Spleen (tissue), 11 donors: Measurements from ENCODE around the gene ZC3H4. TPM values are rescaled to one million over a fixed set of nuclear protein-coding genes. Genes with fewer than 3 reads are reported as not detected.

Source experiments
- DNase-seq: peaks from one replicate; pipeline ENCODE4 v3.0.0-alpha.2; 2020
- H3K27ac ChIP-seq, 8 donors: fragments of 200-600 bp; sonication (generic) in 7 of 8; 1 replicate in 4 of 8; 2 replicates in 4 of 8; pipeline versions ENCODE4 v1.5.0 to v1.8.0; 2016 to 2021; ENCODE audit warnings: inconsistent platforms in 4 of 8, mild to moderate bottlenecking in 4 of 8, moderate library complexity in 1 of 8
- H3K27me3 ChIP-seq, 7 donors: fragments of 200-600 bp; sonication (generic) in 6 of 7; replicated peaks in 1 of 7; 1 replicate in 4 of 7; 2 replicates in 3 of 7; pipeline versions ENCODE4 v1.5.0 to v1.8.0; 2016 to 2021; ENCODE audit warnings: inconsistent platforms in 3 of 7, mild to moderate bottlenecking in 1 of 7
- H3K36me3 ChIP-seq, 6 donors: fragments of 200-600 bp; sonication (generic) in 5 of 6; 1 replicate in 4 of 6; 2 replicates in 2 of 6; pipeline versions ENCODE4 v1.5.0 to v1.8.0; 2016 to 2021; ENCODE audit warnings: inconsistent platforms in 2 of 6
- H3K4me1 ChIP-seq, 6 donors: fragments of 200-600 bp; sonication (generic) in 5 of 6; 1 replicate in 3 of 6; 2 replicates in 3 of 6; pipeline versions ENCODE4 v1.5.0 to v1.8.0; 2016 to 2021; ENCODE audit warnings: inconsistent platforms in 3 of 6
- H3K4me3 ChIP-seq, 8 donors: fragments of 200-600 bp; sonication (generic) in 7 of 8; 1 replicate in 4 of 8; 2 replicates in 4 of 8; pipeline versions ENCODE4 v1.5.0 to v1.8.0; 2016 to 2021; ENCODE audit warnings: inconsistent platforms in 4 of 8, mild to moderate bottlenecking in 4 of 8, moderate library complexity in 2 of 8
- H3K9me3 ChIP-seq, 8 donors: fragments of 200-600 bp; sonication (generic) in 7 of 8; 1 replicate in 4 of 8; 2 replicates in 4 of 8; pipeline versions ENCODE4 v1.5.0 to v1.8.0; 2016 to 2021; ENCODE audit warnings: inconsistent platforms in 4 of 8
- POLR2A ChIP-seq, 3 donors: fragments of 450-650 bp; IDR thresholded peaks; one replicate each; pipeline ENCODE4 v1.5.1; 2017; ENCODE audit warnings: antibody characterized with exemption in 3 of 3, mild to moderate bottlenecking in 1 of 3
- POLR2AphosphoS5 ChIP-seq, 3 donors: sonication (generic); formaldehyde crosslinking; IDR thresholded peaks; one replicate each; pipeline ENCODE4 v1.5.1; 2017; ENCODE audit warnings: antibody characterized with exemption in 3 of 3
- whole genome bisulfite sequencing, 5 donors: extraction: QIAGEN DNeasy Blood & Tissue Kit in 3 of 5; methylation state at CpG; one replicate each; pipeline versions ENCODE4 v1.1.5 to v1.1.7; 2013 to 2018; 5-methylcytosine and 5-hydroxymethylcytosine counted together
- intact Hi-C: fragments of 100-400 bp; cut with DNase I; formaldehyde crosslinking; loops from one replicate; pipeline ENCODE4 v1.15.0; 2023; ENCODE audit warnings: low total_unique reads
- polyA plus RNA-seq, 3 donors: library from polyadenylated mRNA; stranded (reverse); fragments of 200-250 nt; gene quantifications; one replicate each; pipeline ENCODE4 v1.2.1, GENCODE V29; 2013
- total RNA-seq, 7 donors: library from RNA; depleted of rRNA in 3 of 7; stranded (reverse); fragments of >200 nt in 3 of 7; fragmentation: NEBNext Ultra II Directional in 4 of 7; extraction: Animal tissue kit (Norgen Biotek cat#: 25700) in 4 of 7; gene quantifications; one replicate each; pipeline versions ENCODE4 v1.1.0 to v1.2.1, GENCODE V29; 2016 to 2021
- TF ChIP-seq, protein P1 (sequence below), 11 experiments: fragments of 200-600 bp in 7 of 11; fragments of 450-650 bp in 4 of 11; sonication (generic) in 4 of 11; IDR thresholded peaks in 8 of 11; conservative IDR thresholded peaks in 3 of 11; 1 replicate in 7 of 11; 2 replicates in 4 of 11; pipeline versions ENCODE4 v1.4.0 to v1.8.0; 2016 to 2021; ENCODE audit warnings: antibody characterized with exemption in 11 of 11, inconsistent platforms in 4 of 11, mild to moderate bottlenecking in 1 of 11
- donor health status: healthy with polysubstance abuse.
- donor health status: DM: no; HTN: no; CAD: no; lungs with moderate emphysema.
- donor health status: DM: no; HTN: no; CAD: no.
- donor health status: Bipolar disorder and iron deficiency.
- donor health status: healthy.
- donor health status: DM: no; HTN: no; CAD: no.
- donor health status: DM: yes; HTN: yes; CAD: no.

Gene ZC3H4
- total and polyA plus RNA-seq, 10 donors = 6.0 to 68.7 (median 33.4) TPM

DNA sequence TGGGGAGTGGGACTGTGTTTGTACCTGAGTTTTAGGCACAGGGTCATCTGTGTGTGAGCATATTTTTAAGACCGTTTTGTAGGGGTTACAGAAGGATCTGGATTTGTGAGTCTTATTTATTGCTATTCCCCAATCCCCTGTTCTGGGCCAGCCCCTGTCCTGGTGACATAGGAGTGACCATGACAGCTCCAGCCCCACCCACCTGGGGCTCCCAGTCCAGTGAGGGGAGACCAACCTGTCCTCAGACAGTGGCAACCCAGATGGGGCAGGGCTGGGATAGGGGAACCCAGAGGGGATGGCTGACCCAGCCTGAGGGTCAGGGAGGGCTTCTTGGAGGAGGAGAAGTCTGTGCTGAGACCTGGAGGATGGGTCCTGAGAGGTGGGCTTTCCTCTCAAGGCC is 75.8 kb downstream of the ZC3H4 start:
- 69 to 92% (median 82%) methylated on average over 1 of the region's 1 CpG for WGBS, 5 donors
- H3K9me3 ChIP-seq = no peaks in the 10 kb centered on the region
- peaks cover 0 to 26% (median 0%) of the 10 kb centered on the region in 7 donors for H3K27me3 ChIP-seq
- no peak overlapping the region for H3K4me3 ChIP-seq
- peaks cover 6 to 26% (median 14%) of the 10 kb centered on the region in 6 donors for H3K4me1 ChIP-seq
- no peak for TF ChIP-seq POLR2AphosphoS5 (IDR thresholded peaks at IDR 0.05)
- peaks cover 0 to 7% (median 0%) of the 10 kb centered on the region in 6 donors for H3K36me3 ChIP-seq
- intact Hi-C loops = loop anchor here (10.0 kb wide), 1 partner anchor 87 kb away; no protein-coding TSS in a partner anchor
- no peak for DNase-seq
- no peak overlapping the region for H3K27ac ChIP-seq

DNA sequence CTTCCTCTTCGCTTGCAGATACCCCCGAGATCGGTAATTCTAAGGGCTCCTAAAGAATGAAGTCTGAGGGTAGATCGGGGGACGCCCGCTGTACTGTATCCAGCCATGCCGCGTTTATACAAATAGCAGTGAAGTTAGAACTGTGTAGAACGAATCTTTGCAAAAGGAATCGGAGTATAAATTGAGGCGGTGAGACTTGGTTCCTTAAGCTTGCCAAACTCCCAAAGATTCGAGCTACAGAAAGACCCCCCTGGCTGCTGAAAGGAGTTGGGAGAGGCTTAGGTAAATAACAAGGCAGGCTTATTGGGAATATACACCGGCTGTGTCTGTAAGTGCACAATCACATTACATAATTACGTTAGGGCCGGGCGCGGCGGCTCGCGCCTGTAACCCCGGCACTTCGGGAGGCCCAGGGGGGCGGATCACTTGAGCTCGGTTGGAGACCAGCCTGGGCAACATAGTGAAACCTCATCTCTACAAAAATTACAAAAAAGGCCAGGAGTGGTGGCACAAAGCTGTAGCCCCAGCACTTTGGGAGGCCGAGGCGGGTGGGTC is 77.4 kb downstream of the ZC3H4 start:
- Histone ChIP-seq H3K9me3 (no peaks in the 10 kb centered on the region), H3K4me1 (peaks cover 7 to 32% (median 14%) of the 10 kb centered on the region in 6 donors), H3K4me3 (peak overlapping the region in 7 of 8 donors; percentile 20 to 69 (median 35)), H3K27ac (peak overlapping the region in 4 of 8 donors; percentile 31 to 60 (median 50)), H3K27me3 (peaks cover 0 to 42% (median 13%) of the 10 kb centered on the region in 7 donors), H3K36me3 (no peaks in the 10 kb centered on the region)
- DNase-seq = peak; percentile 76
- 15 to 19% (median 16%) methylated on average over 17 to 26 of the region's 26 CpGs for WGBS, 5 donors
- intact Hi-C loops = loop anchor here (10.0 kb wide), 1 partner anchor 89 kb away; no protein-coding TSS in a partner anchor
- TF ChIP-seq POLR2AphosphoS5 (IDR thresholded peaks at IDR 0.05) = no peak
- TF ChIP-seq, protein P1, sequence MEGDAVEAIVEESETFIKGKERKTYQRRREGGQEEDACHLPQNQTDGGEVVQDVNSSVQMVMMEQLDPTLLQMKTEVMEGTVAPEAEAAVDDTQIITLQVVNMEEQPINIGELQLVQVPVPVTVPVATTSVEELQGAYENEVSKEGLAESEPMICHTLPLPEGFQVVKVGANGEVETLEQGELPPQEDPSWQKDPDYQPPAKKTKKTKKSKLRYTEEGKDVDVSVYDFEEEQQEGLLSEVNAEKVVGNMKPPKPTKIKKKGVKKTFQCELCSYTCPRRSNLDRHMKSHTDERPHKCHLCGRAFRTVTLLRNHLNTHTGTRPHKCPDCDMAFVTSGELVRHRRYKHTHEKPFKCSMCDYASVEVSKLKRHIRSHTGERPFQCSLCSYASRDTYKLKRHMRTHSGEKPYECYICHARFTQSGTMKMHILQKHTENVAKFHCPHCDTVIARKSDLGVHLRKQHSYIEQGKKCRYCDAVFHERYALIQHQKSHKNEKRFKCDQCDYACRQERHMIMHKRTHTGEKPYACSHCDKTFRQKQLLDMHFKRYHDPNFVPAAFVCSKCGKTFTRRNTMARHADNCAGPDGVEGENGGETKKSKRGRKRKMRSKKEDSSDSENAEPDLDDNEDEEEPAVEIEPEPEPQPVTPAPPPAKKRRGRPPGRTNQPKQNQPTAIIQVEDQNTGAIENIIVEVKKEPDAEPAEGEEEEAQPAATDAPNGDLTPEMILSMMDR (IDR thresholded peaks at IDR 0.05 in 8 of 11, conservative IDR thresholded peaks at IDR 0.05 in 3 of 11) = peak in 6 of 11 experiments; percentile 3 to 49 (median 35)
- no peak for TF ChIP-seq POLR2A (IDR thresholded peaks at IDR 0.05)

DNA sequence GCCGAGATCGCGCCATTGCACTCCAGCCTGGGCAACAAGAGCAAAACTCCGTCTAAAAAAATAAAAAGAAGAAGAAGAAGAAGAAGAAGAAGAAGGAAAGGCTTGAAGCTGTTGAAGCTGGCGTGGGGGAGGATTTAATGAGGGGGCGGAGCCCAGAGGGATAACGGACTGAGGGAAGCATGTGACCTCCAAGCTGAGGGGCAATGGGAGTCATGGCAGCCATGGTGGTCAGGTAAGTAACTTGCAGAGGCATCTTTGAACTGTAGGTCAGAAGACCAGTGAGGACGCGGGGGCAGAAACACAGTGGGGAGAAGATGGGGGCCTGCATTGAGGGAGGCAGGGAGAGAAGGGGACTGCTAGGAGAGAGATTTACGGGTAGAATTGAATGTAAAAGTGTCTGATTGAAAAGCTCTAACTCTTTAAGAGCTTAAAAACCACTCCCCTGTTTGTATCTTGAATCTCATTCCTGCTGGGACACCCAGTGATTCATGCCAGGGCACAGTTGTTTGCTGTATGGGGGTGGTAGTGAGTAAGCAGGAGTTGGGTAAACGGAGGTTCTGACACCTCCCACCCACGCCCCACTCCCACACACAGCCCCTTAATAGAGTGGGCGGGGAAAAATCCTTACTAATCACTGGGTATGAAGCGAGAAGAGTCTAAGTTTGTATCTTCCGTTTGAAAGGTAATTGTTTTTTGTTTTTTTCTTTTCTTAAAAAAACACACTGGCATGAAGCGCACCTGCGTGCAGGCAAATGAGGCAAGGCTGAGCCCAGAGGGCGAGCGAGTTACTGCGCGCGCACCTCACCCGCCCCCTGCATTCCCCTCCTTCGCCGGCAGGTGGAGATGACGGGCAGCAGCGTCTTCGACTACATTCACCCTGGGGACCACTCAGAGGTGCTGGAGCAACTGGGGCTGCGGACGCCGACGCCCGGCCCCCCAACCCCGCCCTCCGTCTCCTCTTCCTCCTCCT is 78.2 kb downstream of the ZC3H4 start:
- TF ChIP-seq POLR2AphosphoS5 (IDR thresholded peaks at IDR 0.05) (peak; percentile 64 to 79 (median 76)), POLR2A (IDR thresholded peaks at IDR 0.05) (no peak)
- TF ChIP-seq, protein P1 (IDR thresholded peaks at IDR 0.05 in 8 of 11, conservative IDR thresholded peaks at IDR 0.05 in 3 of 11) = peak; percentile 97 to 99 (median 99)
- peaks cover 0 to 48% (median 13%) of the 10 kb centered on the region in 7 donors for H3K27me3 ChIP-seq
- H3K4me3 ChIP-seq = peak overlapping the region; percentile 12 to 69 (median 34)
- intact Hi-C loops = loop anchor here (10.0 kb wide), 1 partner anchor 89 kb away; no protein-coding TSS in a partner anchor
- peaks cover 7 to 32% (median 14%) of the 10 kb centered on the region in 6 donors for H3K4me1 ChIP-seq
- 7 to 10% (median 9%) methylated on average over 33 to 35 of the region's 35 CpGs for WGBS, 5 donors
- H3K36me3 ChIP-seq = no peaks in the 10 kb centered on the region
- H3K9me3 ChIP-seq = no peaks in the 10 kb centered on the region
- H3K27ac ChIP-seq = peak overlapping the region in 5 of 8 donors; percentile 20 to 60 (median 45)
- peak; percentile 97 for DNase-seq

DNA sequence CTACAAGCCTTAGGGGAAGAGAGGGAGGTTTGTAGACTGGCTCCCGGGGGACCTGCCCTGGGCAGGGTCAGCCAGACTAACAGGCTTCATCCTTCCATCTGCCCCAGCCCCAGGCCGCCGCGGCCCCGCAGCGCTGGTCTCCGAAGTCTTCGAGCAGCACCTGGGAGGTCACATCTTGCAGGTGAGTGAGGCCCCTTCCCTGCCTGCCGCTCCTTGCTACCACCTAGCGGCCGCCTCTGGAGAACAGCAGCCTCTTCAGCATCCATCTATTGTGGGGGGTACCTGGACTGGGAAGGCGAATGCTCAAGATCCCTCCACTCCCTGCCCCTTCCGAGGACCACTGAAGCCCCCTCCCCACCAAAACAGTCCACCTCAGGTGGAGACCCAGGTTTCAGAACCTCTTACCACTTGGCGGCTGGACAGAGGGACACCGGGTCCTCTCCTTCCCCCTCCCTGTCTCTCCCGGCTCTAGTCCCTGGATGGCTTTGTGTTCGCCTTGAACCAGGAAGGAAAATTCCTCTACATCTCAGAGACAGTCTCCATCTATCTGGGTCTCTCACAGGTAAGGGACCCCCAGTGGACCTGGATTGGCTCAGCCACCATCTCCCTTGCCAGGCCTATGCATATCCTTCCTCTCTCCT is 81.3 kb downstream of the ZC3H4 start:
- H3K9me3 ChIP-seq = no peaks in the 10 kb centered on the region
- peaks cover 0 to 76% (median 25%) of the 10 kb centered on the region in 7 donors for H3K27me3 ChIP-seq
- no peak overlapping the region for H3K4me3 ChIP-seq
- H3K27ac ChIP-seq = no peak overlapping the region
- no peaks in the 10 kb centered on the region for H3K36me3 ChIP-seq
- peaks cover 7 to 38% (median 14%) of the 10 kb centered on the region in 6 donors for H3K4me1 ChIP-seq
- DNase-seq = peak; percentile 86
- intact Hi-C loops = loop anchor here (10.0 kb wide), 1 partner anchor 93 kb away; no protein-coding TSS in a partner anchor
- 18 to 24% (median 19%) methylated on average over 15 to 17 of the region's 17 CpGs for WGBS, 5 donors
- TF ChIP-seq POLR2AphosphoS5 (IDR thresholded peaks at IDR 0.05) = peak in 1 of 3 donors; percentile 15
- no peak for TF ChIP-seq POLR2A (IDR thresholded peaks at IDR 0.05)
- TF ChIP-seq, protein P1 (IDR thresholded peaks at IDR 0.05 in 8 of 11, conservative IDR thresholded peaks at IDR 0.05 in 3 of 11) = peak in 10 of 11 experiments; percentile 36 to 81 (median 72)
